ENCODE results near the gene YES1. TPM values are rescaled to one million over a fixed set of nuclear protein-coding genes. Genes with fewer than 3 reads are reported as not detected.

The YES1 gene
- total and polyA plus RNA-seq, 2 of the 8 experiments (the other 6 are each of a cell fraction or from before 2014, with no cell fraction given) = 14.8 to 94.3 TPM

- H3K27ac ChIP-seq (ENCODE audit: low read depth, low read length) = no peak overlapping the region
- ChIA-PET CTCF (ENCODE audit: partially characterized antibody) (no interaction called here), POLR2A (ENCODE audit: partially characterized antibody) (interaction anchor here (1.4 kb wide), 1 partner anchor 11 kb away, joined by 3 read pairs; no protein-coding TSS in a partner anchor)
- no peak overlapping the region for H2AFZ ChIP-seq (ENCODE audit: low read length)
- H4K91ac ChIP-seq (replicated peaks; ENCODE audit: insufficient read length, low read length) = no peak overlapping the region
- no peak overlapping the region for H3K14ac ChIP-seq (ENCODE audit: insufficient read length)
- H4K20me1 ChIP-seq (replicated peaks in 1 of 2; ENCODE audit: control insufficient read depth in 1 of 2, insufficient read depth in 2 of 2, low read length in 2 of 2) = peaks cover 0 to 2% of the 10 kb centered on the region in 2 experiments
- H2BK120ac ChIP-seq (replicated peaks; ENCODE audit: low read depth, low read length) = no peak overlapping the region
- H3K4me1 ChIP-seq (replicated peaks in 1 of 4; ENCODE audit: control insufficient read depth in 3 of 4, insufficient read depth in 4 of 4, low read length in 3 of 4) = no peaks in the 10 kb centered on the region
- no peak overlapping the region for H2BK15ac ChIP-seq (ENCODE audit: low read length)
- H3K9ac ChIP-seq (replicated peaks in 1 of 4; ENCODE audit: extremely low read depth in 1 of 4, low read depth in 3 of 4, low read length in 3 of 4) = no peak overlapping the region
- H3K4ac ChIP-seq (replicated peaks; ENCODE audit: insufficient read length, low read depth, low read length) = no peak overlapping the region
- H3K4me3 ChIP-seq (ENCODE audit: extremely low read depth in 1 of 4, insufficient read depth in 2 of 4, low read depth in 3 of 4, low read length in 4 of 4) = no peak overlapping the region
- H2BK12ac ChIP-seq (ENCODE audit: low read depth, low read length) = no peak overlapping the region
- no peaks in the 10 kb centered on the region for H3K27me3 ChIP-seq (replicated peaks in 1 of 4; ENCODE audit: control insufficient read depth in 3 of 4, extremely low read depth in 1 of 4, insufficient read depth in 3 of 4, low read length in 3 of 4)
- no peak overlapping the region for H3K23ac ChIP-seq (ENCODE audit: insufficient read length)
- no peak overlapping the region for H4K8ac ChIP-seq (ENCODE audit: extremely low read depth, insufficient read depth, low read length)
- no peak overlapping the region for H2BK5ac ChIP-seq (ENCODE audit: low read depth, low read length)
- peaks cover 1 to 41% of the 10 kb centered on the region in 2 experiments; a peak in 2 of 4 replicates for H3K79me2 ChIP-seq (ENCODE audit: control insufficient read depth in 1 of 2, insufficient read depth in 2 of 2, low read length in 2 of 2)
- H3K23me2 ChIP-seq (ENCODE audit: low read depth, low read length) = no peaks in the 10 kb centered on the region
- DNase-seq (ENCODE audit: low read depth in 1 of 2, low spot score in 2 of 2) (no peak), FAIRE-seq (no peak)
- H3K9me3 ChIP-seq (ENCODE audit: insufficient read depth in 2 of 2, low read depth in 1 of 2, low read length in 1 of 2) = no peaks in the 10 kb centered on the region
- H3K18ac ChIP-seq (ENCODE audit: extremely low read depth, low read length) = no peak overlapping the region
- H3K4me2 ChIP-seq (ENCODE audit: insufficient read depth in 1 of 2, low read depth in 2 of 2, low read length in 2 of 2) = no peak overlapping the region
- H3K36me3 ChIP-seq (ENCODE audit: control insufficient read depth in 2 of 4, insufficient read depth in 4 of 4, low read length in 3 of 4) = no peaks in the 10 kb centered on the region
- H3K79me1 ChIP-seq (ENCODE audit: low read depth, low read length) = peaks cover under 1% of the 10 kb centered on the region; the same call in 1 of the 2 replicates
- no peak overlapping the region for H2BK20ac ChIP-seq (ENCODE audit: low read length)
- WGBS, 2 experiments (ENCODE audit: extremely low coverage in 1 of 2, insufficient coverage in 1 of 2, insufficient read length in 1 of 2, insufficient replicate concordance in 2 of 2, low coverage in 1 of 2, low lambda C conversion rate in 2 of 2, missing lambda C conversion rate in 1 of 2) = 89% methylated on average over 1 of the region's 1 CpG; no CpG with 5 or more reads in 1 of the 2 experiments
- no peak overlapping the region for H2AK5ac ChIP-seq (ENCODE audit: low read depth, low read length)
- no peak overlapping the region for H3K56ac ChIP-seq (replicated peaks; ENCODE audit: insufficient read length, low read depth, low read length)
- no peak overlapping the region for H4K5ac ChIP-seq (ENCODE audit: insufficient read length, low read depth, low read length)
- TF ChIP-seq NANOG (IDR thresholded peaks at IDR 0.05; ENCODE audit: insufficient read depth, low read depth, low read length, poor library complexity, severe bottlenecking) = no peak
- no peak for TF ChIP-seq KDM4A (IDR thresholded peaks at IDR 0.05; ENCODE audit: low read depth, low read length, severe bottlenecking)
- TF ChIP-seq CBX5 (IDR thresholded peaks at IDR 0.05; ENCODE audit: low read depth, low read length) = no peak
- TF ChIP-seq SRF (IDR thresholded peaks at IDR 0.05; ENCODE audit: low read depth, low read length) = no peak
- no peak for TF ChIP-seq GABPA (IDR thresholded peaks at IDR 0.05; ENCODE audit: borderline replicate concordance, insufficient read depth, low read length)
- no peak for TF ChIP-seq E2F6 (IDR thresholded peaks at IDR 0.05)
- TF ChIP-seq ZNF274 (IDR thresholded peaks at IDR 0.05; ENCODE audit: borderline replicate concordance, extremely low read depth, low read length) = no peak
- TF ChIP-seq SIRT6 (IDR thresholded peaks at IDR 0.05; ENCODE audit: low read length) = no peak
- TF ChIP-seq SP1 (IDR thresholded peaks at IDR 0.05; ENCODE audit: low read depth, low read length) = no peak
- no peak for TF ChIP-seq TCF12 (IDR thresholded peaks at IDR 0.05; ENCODE audit: low read depth, low read length)
- no peak for TF ChIP-seq JUND (IDR thresholded peaks at IDR 0.05; ENCODE audit: low read length)
- no peak for TF ChIP-seq RNF2 (IDR thresholded peaks at IDR 0.05; ENCODE audit: borderline replicate concordance, low read depth, low read length, missing control alignments, poor library complexity, severe bottlenecking)
- no peak for TF ChIP-seq PHF8 (conservative IDR thresholded peaks at IDR 0.05; ENCODE audit: low read depth, low read length)
- no peak for TF ChIP-seq POLR2A (IDR thresholded peaks at IDR 0.05; ENCODE audit: control extremely low read depth in 1 of 2, low read depth in 2 of 2, low read length in 2 of 2)
Observed at GRCh38 chr18:766550-766860, 45.5 kb downstream of the YES1 start.
